HCT116 (cell line): ENCODE data around the gene MYO7A. TPM values are rescaled to one million over a fixed set of nuclear protein-coding genes. Genes with fewer than 3 reads are reported as not detected.

Source experiments
- ATAC-seq: fragments of 200-7000 bp; cut with Tn5 transposase; 2 replicates; pipeline ENCODE4 v1.9.1; 2020; ENCODE audit warnings: mild to moderate bottlenecking, moderate library complexity
- BruUV-seq: library from RNA; stranded (reverse); fragments of 400-500 nt; replicated peaks from 2 replicates; lab custom pipeline; 2021; lab: Mats Ljungman, UMichigan
- CTCF ChIA-PET: fragments of 300-600 bp; sonication (Branson Sonifier 250); formaldehyde crosslinking; loops from one replicate; lab custom pipeline; 2021; ENCODE audit warnings: antibody characterized with exemption; lab: Charles Lee
- POLR2A ChIA-PET: fragments of 300-600, 350-600 bp; sonication (Branson Sonifier 250); formaldehyde crosslinking; loops from one replicate; lab custom pipeline; 2021; ENCODE audit warnings: antibody characterized with exemption; lab: Charles Lee
- RAD21 ChIA-PET, 2 experiments: fragments of 300-600 bp; sonication (Branson Sonifier 250); formaldehyde crosslinking; loops; one replicate each; lab custom pipeline; 2023; ENCODE audit warnings: low total read pairs in 2 of 2; ENCODE audit not compliant: uncharacterized antibody in 2 of 2, unreplicated experiment in 2 of 2, low non-redundant PET in 1 of 2; lab: Charles Lee
- DNase-seq: peaks from one replicate; pipeline ENCODE4 v3.0.0-alpha.2; 2010; ENCODE audit warnings: low read depth, low spot score
- H2AFZ ChIP-seq: fragments of 200-600 bp; shearing (Covaris generic), sonication (generic); 2 replicates; pipeline ENCODE4 v1.6.1; 2017; ENCODE audit warnings: low read depth, mixed run types, mixed read lengths, antibody characterized with exemption, low read length; ENCODE audit not compliant: poor library complexity, severe bottlenecking
- H3K27ac ChIP-seq: 2 replicates; pipeline ENCODE4 v1.5.1; 2012; ENCODE audit warnings: low read depth, low read length
- H3K27me3 ChIP-seq: fragments of 200-600 bp; sonication (generic); 2 replicates; pipeline ENCODE4 v1.6.1; 2016; ENCODE audit warnings: mixed run types, low read length, mixed read lengths; ENCODE audit not compliant: insufficient read depth
- H3K36me3 ChIP-seq, 2 experiments: fragments of 200-500 bp in 1 of 2; fragments of 200-600 bp in 1 of 2; sonication (Bioruptor generic) in 1 of 2; sonication (generic) in 1 of 2; 2 replicates each; pipeline versions ENCODE4 v1.5.1 to v1.6.1; 2014 to 2016; ENCODE audit warnings: low read length in 2 of 2, inconsistent platforms in 1 of 2, mixed read lengths in 1 of 2, mixed run types in 1 of 2; ENCODE audit not compliant: insufficient read depth in 2 of 2, control insufficient read depth in 1 of 2
- H3K4me1 ChIP-seq, 2 experiments: fragments of 200-600 bp in 1 of 2; sonication (generic) in 1 of 2; 2 replicates each; pipeline versions ENCODE4 v1.5.1 to v1.6.1; 2012 to 2017; ENCODE audit warnings: low read length in 2 of 2, inconsistent platforms in 1 of 2, mild to moderate bottlenecking in 1 of 2, mixed read lengths in 1 of 2, mixed run types in 1 of 2, moderate library complexity in 1 of 2; ENCODE audit not compliant: insufficient read depth in 2 of 2, control insufficient read depth in 1 of 2
- H3K4me2 ChIP-seq: fragments of 200-600 bp; sonication (generic); 2 replicates; pipeline ENCODE4 v1.6.1; 2017; ENCODE audit warnings: mixed run types, low read length, mixed read lengths
- H3K4me3 ChIP-seq, 2 experiments: fragments of 200-600 bp in 1 of 2; sonication (generic) in 1 of 2; replicated peaks in 1 of 2; 2 replicates each; pipeline ENCODE4 v1.5.1; 2011 to 2016; ENCODE audit warnings: low read length in 2 of 2, control low read depth in 1 of 2, low read depth in 1 of 2, mild to moderate bottlenecking in 1 of 2, mixed read lengths in 1 of 2, mixed run types in 1 of 2
- H3K79me2 ChIP-seq: fragments of 200-600 bp; sonication (generic); 2 replicates; pipeline ENCODE4 v1.6.1; 2017; ENCODE audit warnings: mild to moderate bottlenecking, mixed run types, low read length, moderate library complexity, mixed read lengths; ENCODE audit not compliant: insufficient read depth
- H3K9ac ChIP-seq: fragments of 200-600 bp; sonication (generic); 2 replicates; pipeline ENCODE4 v1.6.1; 2016; ENCODE audit warnings: low read length, mixed read lengths
- H3K9me2 ChIP-seq: fragments of 200-600 bp; sonication (generic), shearing (Covaris generic); 2 replicates; pipeline ENCODE4 v1.6.1; 2017; ENCODE audit warnings: mixed run types, mild to moderate bottlenecking, moderate library complexity; ENCODE audit not compliant: insufficient read depth
- H3K9me3 ChIP-seq, 2 experiments: fragments of 200-500 bp in 1 of 2; fragments of 200-600 bp in 1 of 2; sonication (Bioruptor generic) in 1 of 2; sonication (generic) in 1 of 2; 2 replicates each; pipeline ENCODE4 v1.6.1; 2014 to 2017; ENCODE audit warnings: low read length in 2 of 2, mixed read lengths in 2 of 2, inconsistent platforms in 1 of 2, low read depth in 1 of 2, mild to moderate bottlenecking in 1 of 2, mixed run types in 1 of 2, moderate library complexity in 1 of 2; ENCODE audit not compliant: control insufficient read depth in 1 of 2, insufficient read depth in 1 of 2
- H4K20me1 ChIP-seq: fragments of 200-600 bp; sonication (generic), shearing (Covaris generic); 2 replicates; pipeline ENCODE4 v1.6.1; 2017; ENCODE audit warnings: mixed run types, mild to moderate bottlenecking, moderate library complexity; ENCODE audit not compliant: insufficient read depth
- ATF3 ChIP-seq: IDR thresholded peaks from 2 replicates; pipeline ENCODE4 v1.6.1; 2012
- CBX3 ChIP-seq: IDR thresholded peaks from 2 replicates; pipeline ENCODE4 v1.6.1; 2012; ENCODE audit warnings: low read depth
- CEBPB ChIP-seq: IDR thresholded peaks from 2 replicates; pipeline ENCODE4 v1.6.1; 2012; ENCODE audit warnings: low read depth
- ELF1 ChIP-seq: IDR thresholded peaks from 2 replicates; pipeline ENCODE4 v1.6.1; 2012; ENCODE audit warnings: low read depth, borderline replicate concordance
- EZH2 ChIP-seq: fragments of 200-600 bp; sonication (generic); IDR thresholded peaks from 2 replicates; pipeline ENCODE4 v1.6.1; 2017; ENCODE audit warnings: antibody characterized with exemption, mixed run types
- MAX ChIP-seq: IDR thresholded peaks from 2 replicates; pipeline ENCODE4 v1.6.1; 2012
- RAD21 ChIP-seq: IDR thresholded peaks from 2 replicates; pipeline ENCODE4 v1.6.1; 2012; ENCODE audit warnings: low read depth, mild to moderate bottlenecking
- SIN3A ChIP-seq: IDR thresholded peaks from 2 replicates; pipeline ENCODE4 v1.6.1; 2012; ENCODE audit warnings: low read depth
- SP1 ChIP-seq: IDR thresholded peaks from 2 replicates; pipeline ENCODE4 v1.6.1; 2012; ENCODE audit warnings: low read depth
- TCF7L2 ChIP-seq: IDR thresholded peaks from 2 replicates; pipeline ENCODE4 v1.7.0; 2011; ENCODE audit warnings: borderline replicate concordance, inconsistent platforms; ENCODE audit not compliant: insufficient read depth, insufficient read length; ENCODE audit errors: extremely low read depth
- YY1 ChIP-seq: IDR thresholded peaks from 2 replicates; pipeline ENCODE4 v1.6.1; 2011; ENCODE audit warnings: low read length, low read depth, moderate library complexity, mild to moderate bottlenecking; ENCODE audit not compliant: insufficient replicate concordance; ENCODE audit errors: extremely low read depth
- ZBTB33 ChIP-seq: IDR thresholded peaks from 2 replicates; pipeline ENCODE4 v1.6.1; 2011; ENCODE audit warnings: mild to moderate bottlenecking, low read length, moderate library complexity; ENCODE audit not compliant: insufficient replicate concordance; ENCODE audit errors: extremely low read depth
- ZFX ChIP-seq: fragments of 450-650 bp; IDR thresholded peaks from 2 replicates; pipeline ENCODE4 v1.6.1; 2017
- intact Hi-C: fragments of 100-400 bp; cut with micrococcal nuclease; formaldehyde crosslinking; loops from 2 replicates; pipeline ENCODE4 v1.10.0; 2022
- total RNA-seq: library from RNA; stranded (reverse); gene quantifications from one replicate; pipeline ENCODE4 v1.2.1, GENCODE V29; 2021; ENCODE audit not compliant: unreplicated experiment
- TF ChIP-seq, protein P1 (sequence below), 3 experiments: fragments of 200-600 bp in 1 of 3; sonication (generic) in 1 of 3; IDR thresholded peaks in 2 of 3; conservative IDR thresholded peaks in 1 of 3; 2 replicates each; pipeline ENCODE4 v1.5.1; 2012 to 2017; ENCODE audit warnings: low read depth in 2 of 3, low read length in 2 of 3, antibody characterized with exemption in 1 of 3, borderline replicate concordance in 1 of 3, control low read depth in 1 of 3, mild to moderate bottlenecking in 1 of 3, mixed read lengths in 1 of 3, mixed run types in 1 of 3, moderate library complexity in 1 of 3; ENCODE audit not compliant: insufficient read depth in 1 of 3

The MYO7A gene
- total RNA-seq, 1 experiment from 2014 or later: 1.8 TPM

GRCh38 chr11:77182542-77183430 lies 54.7 kb downstream of the MYO7A start (continued):
- TF ChIP-seq MAX (no peak), TCF7L2 (no peak), ZBTB33 (no peak), YY1 (no peak), CBX3 (no peak), SP1 (no peak), ELF1 (no peak), ATF3 (no peak), EZH2 (no peak)

GRCh38 chr11:77183431-77183984 lies 55.5 kb downstream of the MYO7A start:
- Histone ChIP-seq H3K27me3 (no peaks in the 10 kb centered on the region), H3K4me3 (no peak overlapping the region), H3K9me2 (no peaks in the 10 kb centered on the region), H3K36me3 (no peaks in the 10 kb centered on the region), H3K27ac (no peak overlapping the region), H3K4me1 (no peaks in the 10 kb centered on the region), H3K79me2 (no peaks in the 10 kb centered on the region), H4K20me1 (no peaks in the 10 kb centered on the region), H2AFZ (no peak overlapping the region), H3K9ac (no peak overlapping the region), H3K4me2 (no peak overlapping the region), H3K9me3 (no peaks in the 10 kb centered on the region)
- ChIA-PET POLR2A (no interaction called here), CTCF (no interaction called here), RAD21 (no interaction called here)
- intact Hi-C loops: loop anchor here (10.0 kb wide), 1 partner anchor 259 kb away; no protein-coding TSS in a partner anchor
- no peak for DNase-seq
- BruUV-seq: no TSS peak
- no peak for ATAC-seq
- no peak for TF ChIP-seq CEBPB
- TF ChIP-seq ELF1: no peak
- no peak for TF ChIP-seq ZBTB33
- TF ChIP-seq RAD21: no peak
- TF ChIP-seq, protein P1, sequence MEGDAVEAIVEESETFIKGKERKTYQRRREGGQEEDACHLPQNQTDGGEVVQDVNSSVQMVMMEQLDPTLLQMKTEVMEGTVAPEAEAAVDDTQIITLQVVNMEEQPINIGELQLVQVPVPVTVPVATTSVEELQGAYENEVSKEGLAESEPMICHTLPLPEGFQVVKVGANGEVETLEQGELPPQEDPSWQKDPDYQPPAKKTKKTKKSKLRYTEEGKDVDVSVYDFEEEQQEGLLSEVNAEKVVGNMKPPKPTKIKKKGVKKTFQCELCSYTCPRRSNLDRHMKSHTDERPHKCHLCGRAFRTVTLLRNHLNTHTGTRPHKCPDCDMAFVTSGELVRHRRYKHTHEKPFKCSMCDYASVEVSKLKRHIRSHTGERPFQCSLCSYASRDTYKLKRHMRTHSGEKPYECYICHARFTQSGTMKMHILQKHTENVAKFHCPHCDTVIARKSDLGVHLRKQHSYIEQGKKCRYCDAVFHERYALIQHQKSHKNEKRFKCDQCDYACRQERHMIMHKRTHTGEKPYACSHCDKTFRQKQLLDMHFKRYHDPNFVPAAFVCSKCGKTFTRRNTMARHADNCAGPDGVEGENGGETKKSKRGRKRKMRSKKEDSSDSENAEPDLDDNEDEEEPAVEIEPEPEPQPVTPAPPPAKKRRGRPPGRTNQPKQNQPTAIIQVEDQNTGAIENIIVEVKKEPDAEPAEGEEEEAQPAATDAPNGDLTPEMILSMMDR (IDR thresholded peaks at IDR 0.05 in 2 of 3, conservative IDR thresholded peaks at IDR 0.05 in 1 of 3; ENCODE audit: borderline replicate concordance in 1 of 3, insufficient read depth in 1 of 3, low read depth in 2 of 3, low read length in 2 of 3): no peak
- TF ChIP-seq CBX3: no peak
- TF ChIP-seq MAX: no peak
- no peak for TF ChIP-seq ATF3
- no peak for TF ChIP-seq SIN3A
- no peak for TF ChIP-seq ZFX
